Ovary (tissue), 9 donors: ENCODE data around the gene PPP2R1B. TPM values are rescaled to one million over a fixed set of nuclear protein-coding genes. Genes with fewer than 3 reads are reported as not detected.

Experiments
- DNase-seq, 5 donors: peaks; one replicate each; pipeline ENCODE4 v3.0.0-alpha.2; 2019 to 2020
- H3K27ac ChIP-seq, 2 donors: fragments of 200-600 bp; one replicate each; pipeline versions ENCODE4 v1.5.1 to v1.8.0; 2019 to 2022
- H3K27me3 ChIP-seq: fragments of 200-600 bp; one replicate; pipeline ENCODE4 v1.8.0; 2022
- H3K36me3 ChIP-seq: fragments of 200-600 bp; sonication (generic); one replicate; pipeline ENCODE4 v1.5.1; 2019
- H3K4me1 ChIP-seq: one replicate; pipeline ENCODE4 v1.8.1; 2013; ENCODE audit warnings: mild to moderate bottlenecking, moderate library complexity; ENCODE audit not compliant: insufficient read depth
- H3K4me3 ChIP-seq: fragments of 200-600 bp; sonication (generic); one replicate; pipeline ENCODE4 v1.5.1; 2017
- H3K9me3 ChIP-seq, 2 donors: fragments of 200-600 bp in 1 of 2; sonication (generic) in 1 of 2; one replicate each; pipeline versions ENCODE4 v1.5.1 to v1.8.1; 2013 to 2019; ENCODE audit warnings: mild to moderate bottlenecking in 1 of 2, moderate library complexity in 1 of 2
- EP300 ChIP-seq: sonication (generic); formaldehyde crosslinking; IDR thresholded peaks from one replicate; pipeline ENCODE4 v1.6.1; 2017; ENCODE audit warnings: antibody characterized with exemption
- POLR2A ChIP-seq: fragments of 450-650 bp; IDR thresholded peaks from one replicate; pipeline ENCODE4 v1.6.1; 2017; ENCODE audit warnings: antibody characterized with exemption, mild to moderate bottlenecking, moderate library complexity
- WGBS, 3 donors: extraction: QIAGEN DNeasy Blood & Tissue Kit in 1 of 3; methylation state at CpG; one replicate each; pipeline versions ENCODE4 v1.1.5 to v1.1.7; 2013 to 2017; 5-methylcytosine and 5-hydroxymethylcytosine counted together
- intact Hi-C, 4 donors: fragments of 100-400 bp; cut with DNase I; formaldehyde crosslinking; loops; one replicate each; pipeline versions ENCODE4 v1.11.0 to v1.15.1; 2022 to 2023
- polyA plus RNA-seq, 2 donors: library from polyadenylated mRNA; stranded (reverse); fragments of 200-250 nt in 1 of 2; fragments of 350-450 nt in 1 of 2; fragmentation: Illumina TruSeq in 1 of 2; extraction: RNeasy Lipid Tissue Mini Kit (QIAGEN cat#74804) in 1 of 2; gene quantifications; one replicate each; pipeline ENCODE4 v1.2.3, GENCODE V29; 2013 to 2014
- total RNA-seq, 7 donors: library from RNA; depleted of rRNA in 2 of 7; stranded (reverse); fragments of >200 nt in 2 of 7; fragmentation: NEBNext Ultra II Directional in 3 of 7; extraction: Animal tissue kit (Norgen Biotek cat#: 25700) in 3 of 7; gene quantifications; one replicate each; pipeline versions ENCODE4 v1.1.0 to v1.2.4, GENCODE V29; 2016 to 2023
- TF ChIP-seq, protein P1 (sequence below), 3 donors: fragments of 450-650 bp in 2 of 3; fragments of 200-600 bp in 1 of 3; IDR thresholded peaks; one replicate each; pipeline versions ENCODE4 v1.5.1 to v1.8.0; 2016 to 2022; ENCODE audit warnings: antibody characterized with exemption in 3 of 3, mild to moderate bottlenecking in 1 of 3
- donor health status: DM: no; HTN: no; CAD: no; lungs with moderate emphysema.
- donor health status: DM: no; HTN: no; CAD: no.
- donor health status: Bipolar disorder and iron deficiency.
- donor health status: DM: yes; HTN: yes; CAD: no.
- donor health status: DM: no; HTN: no; CAD: no.
- donor health status: DM: yes; HTN: yes; CAD: no.

The PPP2R1B gene
- total and polyA plus RNA-seq, 9 donors: 9.8 to 36.4 (median 25.1) TPM

DNA sequence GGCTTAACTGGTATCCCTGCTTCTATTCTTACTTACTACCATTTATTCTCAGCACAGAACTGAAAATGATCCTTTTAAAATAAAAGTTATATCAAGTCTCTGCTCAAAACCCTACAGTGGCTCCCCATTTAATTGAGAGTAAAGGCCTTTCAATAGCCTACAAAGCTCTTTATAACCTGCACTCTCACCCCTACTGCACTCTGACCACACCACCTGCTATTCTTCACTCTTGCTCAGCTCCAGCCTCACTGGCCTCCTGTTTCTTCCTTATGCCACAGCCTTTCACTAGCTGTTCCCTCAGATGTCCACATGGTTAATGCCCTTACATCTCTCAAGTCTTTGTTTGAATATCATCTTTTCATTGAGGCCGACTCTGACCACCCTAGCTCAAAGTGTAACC, 40.9 kb upstream of the PPP2R1B start:
- TF ChIP-seq, protein P1, sequence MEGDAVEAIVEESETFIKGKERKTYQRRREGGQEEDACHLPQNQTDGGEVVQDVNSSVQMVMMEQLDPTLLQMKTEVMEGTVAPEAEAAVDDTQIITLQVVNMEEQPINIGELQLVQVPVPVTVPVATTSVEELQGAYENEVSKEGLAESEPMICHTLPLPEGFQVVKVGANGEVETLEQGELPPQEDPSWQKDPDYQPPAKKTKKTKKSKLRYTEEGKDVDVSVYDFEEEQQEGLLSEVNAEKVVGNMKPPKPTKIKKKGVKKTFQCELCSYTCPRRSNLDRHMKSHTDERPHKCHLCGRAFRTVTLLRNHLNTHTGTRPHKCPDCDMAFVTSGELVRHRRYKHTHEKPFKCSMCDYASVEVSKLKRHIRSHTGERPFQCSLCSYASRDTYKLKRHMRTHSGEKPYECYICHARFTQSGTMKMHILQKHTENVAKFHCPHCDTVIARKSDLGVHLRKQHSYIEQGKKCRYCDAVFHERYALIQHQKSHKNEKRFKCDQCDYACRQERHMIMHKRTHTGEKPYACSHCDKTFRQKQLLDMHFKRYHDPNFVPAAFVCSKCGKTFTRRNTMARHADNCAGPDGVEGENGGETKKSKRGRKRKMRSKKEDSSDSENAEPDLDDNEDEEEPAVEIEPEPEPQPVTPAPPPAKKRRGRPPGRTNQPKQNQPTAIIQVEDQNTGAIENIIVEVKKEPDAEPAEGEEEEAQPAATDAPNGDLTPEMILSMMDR (IDR thresholded peaks at IDR 0.05): no peak
- TF ChIP-seq POLR2A (no peak), EP300 (no peak)
- Histone ChIP-seq H3K27me3 (no peaks in the 10 kb centered on the region), H3K4me3 (no peak overlapping the region), H3K9me3 (no peaks in the 10 kb centered on the region), H3K27ac (no peak overlapping the region), H3K36me3 (no peaks in the 10 kb centered on the region), H3K4me1 (no peaks in the 10 kb centered on the region)
- WGBS, 3 donors: 91 to 100% (median 95%) methylated on average over 1 of the region's 1 CpG
- no peak for DNase-seq
- intact Hi-C loops: no loop called here

DNA sequence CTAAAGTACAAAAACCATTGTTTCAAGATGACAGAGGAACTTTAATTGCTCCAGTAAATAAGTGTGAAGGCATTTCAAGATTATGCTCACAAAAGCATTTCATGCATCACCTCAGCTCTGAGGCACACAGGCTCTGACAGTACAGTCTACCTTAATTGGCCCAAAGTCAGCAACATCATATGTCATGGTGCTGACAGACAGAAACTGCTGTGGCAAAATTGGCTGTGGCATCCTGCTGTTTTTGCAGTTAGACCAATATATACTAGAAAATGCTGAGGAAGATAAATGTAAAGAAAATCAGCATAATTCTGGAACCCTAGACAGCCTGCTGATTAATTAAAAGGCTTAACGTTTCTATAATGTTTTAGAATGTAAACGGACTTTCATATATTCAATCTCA, 34.9 kb upstream of the PPP2R1B start:
- intact Hi-C loops: no loop called here
- no peaks in the 10 kb centered on the region for H3K36me3 ChIP-seq
- H3K9me3 ChIP-seq: no peaks in the 10 kb centered on the region

DNA sequence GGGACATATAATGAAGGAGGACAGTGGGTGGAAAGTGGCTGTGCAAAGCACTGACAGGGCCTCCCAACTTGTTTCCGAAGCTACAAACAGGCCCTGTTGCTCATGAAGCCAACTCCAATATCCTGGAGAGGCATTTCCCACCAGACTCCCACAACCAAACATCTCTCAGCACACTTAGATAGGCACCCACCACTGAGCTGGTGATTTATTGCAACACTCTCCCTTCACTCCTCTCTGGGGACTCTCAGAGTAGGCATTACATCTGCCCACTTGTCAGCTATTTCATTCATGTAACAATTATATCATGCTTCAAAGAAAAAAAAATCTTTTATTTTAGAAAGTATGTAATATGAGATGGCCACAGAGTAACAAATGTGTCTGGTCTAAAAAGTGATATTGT, 32.1 kb upstream of the PPP2R1B start:
- H3K4me1 ChIP-seq: no peaks in the 10 kb centered on the region
- TF ChIP-seq POLR2A: no peak
- TF ChIP-seq, protein P1 (IDR thresholded peaks at IDR 0.05): no peak
- no peak for TF ChIP-seq EP300
- no peaks in the 10 kb centered on the region for H3K36me3 ChIP-seq
- intact Hi-C loops: no loop called here
- H3K27ac ChIP-seq: no peak overlapping the region
- no peaks in the 10 kb centered on the region for H3K9me3 ChIP-seq
- DNase-seq: no peak
- no peak overlapping the region for H3K4me3 ChIP-seq
- no peaks in the 10 kb centered on the region for H3K27me3 ChIP-seq
- 92 to 94% (median 93%) methylated on average over 1 of the region's 1 CpG for WGBS, 3 donors

More for the DNA sequence above, 34.9 kb upstream of the PPP2R1B start:
- no peak overlapping the region for H3K27ac ChIP-seq
- WGBS, 3 donors: 73 to 82% (median 79%) methylated on average over 2 of the region's 2 CpGs
- H3K4me3 ChIP-seq: no peak overlapping the region
- no peak for DNase-seq
- TF ChIP-seq POLR2A (no peak), EP300 (no peak)
- TF ChIP-seq, protein P1 (IDR thresholded peaks at IDR 0.05): no peak
- H3K4me1 ChIP-seq: no peaks in the 10 kb centered on the region
- no peaks in the 10 kb centered on the region for H3K27me3 ChIP-seq

DNA sequence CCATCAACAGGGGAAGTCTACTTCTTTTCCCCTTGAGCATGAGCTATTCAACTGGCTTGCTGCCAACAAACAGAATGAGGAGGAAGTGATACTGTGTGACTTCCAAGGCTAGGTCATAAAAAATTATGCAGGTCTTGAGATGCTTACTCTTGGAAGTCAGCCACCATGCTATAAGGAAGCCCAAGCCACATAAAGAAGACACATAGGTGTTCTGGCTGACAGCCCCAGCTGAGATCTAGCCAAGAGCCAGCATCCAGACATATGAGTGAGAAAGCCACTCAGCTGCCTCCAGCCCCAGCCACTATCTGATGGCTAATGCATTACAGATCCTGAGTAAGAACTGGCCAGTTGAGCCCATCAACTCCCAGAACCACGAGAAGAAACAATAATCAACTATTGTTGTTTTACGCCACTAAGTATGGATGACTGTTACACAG, 31.0 kb upstream of the PPP2R1B start:
- H3K4me3 ChIP-seq: no peak overlapping the region
- WGBS, 3 donors: 92 to 100% (median 96%) methylated on average over 2 of the region's 2 CpGs
- no peaks in the 10 kb centered on the region for H3K4me1 ChIP-seq
- TF ChIP-seq EP300 (no peak), POLR2A (no peak)
- TF ChIP-seq, protein P1 (IDR thresholded peaks at IDR 0.05): no peak
- H3K27ac ChIP-seq: no peak overlapping the region
- H3K9me3 ChIP-seq: no peaks in the 10 kb centered on the region
- no peaks in the 10 kb centered on the region for H3K27me3 ChIP-seq
- no peaks in the 10 kb centered on the region for H3K36me3 ChIP-seq
- intact Hi-C loops: no loop called here
- no peak for DNase-seq

DNA sequence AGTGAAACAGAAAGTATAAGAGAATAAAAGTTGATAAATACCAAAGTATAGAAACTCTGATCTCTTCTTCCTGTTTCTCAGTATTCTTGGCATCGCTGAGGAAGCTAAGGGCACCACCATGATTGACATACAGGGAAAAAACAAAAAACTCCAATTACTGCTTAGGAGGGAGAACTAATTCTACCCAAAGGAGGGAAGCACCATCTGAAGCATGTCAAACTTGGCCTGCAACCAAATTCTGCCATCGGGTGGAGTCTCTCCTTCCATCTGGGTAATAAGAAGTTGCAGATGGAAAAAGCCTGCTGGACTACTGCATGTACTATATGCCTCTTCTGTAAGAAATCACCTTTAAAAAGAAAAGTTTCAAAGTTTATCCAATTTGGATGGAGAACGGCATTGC, 30.5 kb upstream of the PPP2R1B start:
- 59 to 61% (median 60%) methylated on average over 3 of the region's 3 CpGs for WGBS, 3 donors
- TF ChIP-seq EP300 (no peak), POLR2A (no peak)
- TF ChIP-seq, protein P1 (IDR thresholded peaks at IDR 0.05): no peak
- intact Hi-C loops: no loop called here
- H3K27ac ChIP-seq: no peak overlapping the region
- no peaks in the 10 kb centered on the region for H3K27me3 ChIP-seq
- H3K9me3 ChIP-seq: no peaks in the 10 kb centered on the region
- no peaks in the 10 kb centered on the region for H3K4me1 ChIP-seq
- H3K4me3 ChIP-seq: no peak overlapping the region
- H3K36me3 ChIP-seq: no peaks in the 10 kb centered on the region
- no peak for DNase-seq
